GM12878 (cell line): Measurements from ENCODE around the gene GLB1L2. TPM values are rescaled to one million over a fixed set of nuclear protein-coding genes. Genes with fewer than 3 reads are reported as not detected.

Experiments used
- ATAC-seq: fragments of 200-7000 bp; cut with Tn5 transposase; 3 replicates; pipeline ENCODE4 v1.9.1; 2020; ENCODE audit warnings: mild to moderate bottlenecking, moderate library complexity
- BruUV-seq: library from RNA; stranded (reverse); fragments of 400-500 nt; replicated peaks from 2 replicates; lab custom pipeline; 2021; lab: Mats Ljungman, UMichigan
- CTCF ChIA-PET: fragments of 300-600 bp; sonication (Branson Sonifier 250); formaldehyde crosslinking; extraction: SDS; loops from one replicate; lab custom pipeline; 2021; ENCODE audit warnings: inconsistent platforms; lab: Yijun Ruan, JAX
- POLR2A ChIA-PET: fragments of 350-600 bp; formaldehyde crosslinking; extraction: SDS; loops from one replicate; lab custom pipeline; 2021; ENCODE audit warnings: inconsistent platforms; lab: Charles Lee
- RAD21 ChIA-PET: fragments of 300-600 bp; sonication (Branson Sonifier 250); formaldehyde crosslinking; loops from one replicate; lab custom pipeline; 2023; ENCODE audit warnings: antibody characterized with exemption; ENCODE audit not compliant: unreplicated experiment; lab: Charles Lee
- SMC1A ChIA-PET: fragments of 300-600 bp; sonication (Branson Sonifier 250); formaldehyde crosslinking; loops from one replicate; lab custom pipeline; 2023; ENCODE audit not compliant: unreplicated experiment, uncharacterized antibody; lab: Charles Lee
- DNase-seq: peaks from one replicate; pipeline ENCODE4 v3.0.0-alpha.2; 2011; ENCODE audit warnings: low read depth, low spot score
- FAIRE-seq: peaks from 3 replicates; lab custom pipeline; 2011; peaks lifted over from hg19 to GRCh38; lab: Jason Lieb, UNC
- H2AFZ ChIP-seq: 2 replicates; pipeline ENCODE4 v1.6.0; 2011; ENCODE audit warnings: low read depth, low read length, control low read depth; ENCODE audit not compliant: control insufficient read depth
- H3K27ac ChIP-seq: 2 replicates; pipeline ENCODE4 v1.5.1; 2011; ENCODE audit warnings: control low read depth; ENCODE audit not compliant: control insufficient read depth, insufficient read depth
- H3K27me3 ChIP-seq, 2 experiments: replicated peaks in 1 of 2; 2 replicates each; pipeline versions ENCODE4 v1.6.0 to v1.6.1; 2011; ENCODE audit warnings: low read length in 1 of 2; ENCODE audit not compliant: control insufficient read depth in 2 of 2, insufficient read depth in 2 of 2
- H3K36me3 ChIP-seq, 2 experiments: 2 replicates each; pipeline ENCODE4 v1.5.1; 2011; ENCODE audit warnings: low read length in 1 of 2; ENCODE audit not compliant: control insufficient read depth in 2 of 2, insufficient read depth in 2 of 2
- H3K4me1 ChIP-seq: 2 replicates; pipeline ENCODE4 v1.6.1; 2011; ENCODE audit warnings: mild to moderate bottlenecking, low read length, moderate library complexity, mixed read lengths; ENCODE audit not compliant: control insufficient read depth, insufficient read depth
- H3K4me2 ChIP-seq: 2 replicates; pipeline ENCODE4 v1.6.0; 2011; ENCODE audit warnings: control low read depth; ENCODE audit not compliant: control insufficient read depth, insufficient read depth
- H3K4me3 ChIP-seq: fragments of 200-600 bp; sonication (generic); 2 replicates; pipeline ENCODE4 v1.5.1; 2016
- H3K79me2 ChIP-seq: 2 replicates; pipeline ENCODE4 v1.6.0; 2011; ENCODE audit warnings: low read length; ENCODE audit not compliant: control insufficient read depth, insufficient read depth
- H3K9ac ChIP-seq: 2 replicates; pipeline ENCODE4 v1.8.0; 2011; ENCODE audit warnings: low read length, control low read depth, mixed read lengths; ENCODE audit not compliant: control insufficient read depth, insufficient read depth
- H3K9me3 ChIP-seq: replicated peaks from 3 replicates; pipeline ENCODE4 v1.5.1; 2011; ENCODE audit warnings: mild to moderate bottlenecking, low read length; ENCODE audit not compliant: control insufficient read depth, insufficient read depth
- H4K20me1 ChIP-seq: 2 replicates; pipeline ENCODE4 v1.6.0; 2011; ENCODE audit not compliant: control insufficient read depth, insufficient read depth
- ASH2L ChIP-seq: fragments of 300-600, 200-600 bp; sonication (generic); IDR thresholded peaks from 2 replicates; pipeline ENCODE4 v1.6.1; 2017; ENCODE audit warnings: low read depth, mild to moderate bottlenecking, borderline replicate concordance
- BHLHE40 ChIP-seq, 2 experiments: fragments of 450-650 bp in 1 of 2; IDR thresholded peaks; 2 replicates each; pipeline ENCODE4 v1.6.1; 2011 to 2017; ENCODE audit warnings: low read depth in 2 of 2, borderline replicate concordance in 1 of 2, improper control_type of control experiment in 1 of 2, low read length in 1 of 2, mild to moderate bottlenecking in 1 of 2
- EP300 ChIP-seq, 2 experiments: fragments of 150-350 bp in 1 of 2; IDR thresholded peaks; 2 replicates each; pipeline ENCODE4 v1.6.1; 2011 to 2012; ENCODE audit warnings: low read depth in 2 of 2, low read length in 2 of 2, borderline replicate concordance in 1 of 2, improper control_type of control experiment in 1 of 2, inconsistent platforms in 1 of 2; ENCODE audit not compliant: control insufficient read depth in 1 of 2
- KDM1A ChIP-seq: fragments of 200-600 bp; sonication (generic); IDR thresholded peaks from 2 replicates; pipeline ENCODE4 v1.6.1; 2016; ENCODE audit warnings: borderline replicate concordance
- MTA2 ChIP-seq: fragments of 450-650 bp; IDR thresholded peaks from 2 replicates; pipeline ENCODE4 v1.6.1; 2016; ENCODE audit warnings: low read depth, mild to moderate bottlenecking, moderate library complexity
- PAX8 ChIP-seq: fragments of 450-650 bp; IDR thresholded peaks from 2 replicates; pipeline ENCODE4 v1.6.1; 2017; ENCODE audit warnings: mild to moderate bottlenecking, moderate library complexity
- RAD51 ChIP-seq: fragments of 450-650 bp; IDR thresholded peaks from 2 replicates; pipeline ENCODE4 v1.6.1; 2016; ENCODE audit warnings: moderate library complexity, mild to moderate bottlenecking, inconsistent platforms
- TBL1XR1 ChIP-seq: IDR thresholded peaks from 2 replicates; pipeline ENCODE4 v1.6.1; 2012; ENCODE audit warnings: low read depth, low read length, improper control_type of control experiment
- WRNIP1 ChIP-seq: IDR thresholded peaks from 2 replicates; pipeline ENCODE4 v1.6.1; 2011; ENCODE audit warnings: low read depth, low read length, improper control_type of control experiment, borderline replicate concordance
- ZNF384 ChIP-seq: IDR thresholded peaks from 2 replicates; pipeline ENCODE4 v1.6.1; 2012; ENCODE audit warnings: low read depth, mild to moderate bottlenecking, low read length, improper control_type of control experiment, borderline replicate concordance
- WGBS: methylation state at CpG from one replicate; pipeline ENCODE4 v1.1.6; 2016; ENCODE audit warnings: low lambda C conversion rate; ENCODE audit not compliant: insufficient replicate concordance, insufficient coverage; ENCODE audit errors: missing lambda C conversion rate; 5-methylcytosine and 5-hydroxymethylcytosine counted together
- in situ Hi-C: fragments of 300-500 bp; cut with MboI; formaldehyde crosslinking; loops from 9 replicates; pipeline ENCODE4 v1.14.3; 2018; ENCODE audit warnings: mixed read lengths
- intact Hi-C: fragments of 100-400 bp; cut with micrococcal nuclease; formaldehyde crosslinking; loops from one replicate; pipeline ENCODE4 v1.14.2; 2022; ENCODE audit not compliant: unreplicated experiment
- polyA plus RNA-seq, 11 experiments: library from polyadenylated mRNA; depleted of rRNA in 4 of 11; unstranded in 6 of 11; stranded (reverse) in 5 of 11; fragments of >200 nt; fragmentation: Nextera tagmentation in 4 of 11; fragmentation: Illumina TruSeq in 1 of 11; extraction: Ambion mirVana in 4 of 11; extraction: Trizol in 1 of 11; gene quantifications; 1 replicate in 1 of 11; 2 replicates in 10 of 11; pipeline versions ENCODE4 v1.2.1 to v1.2.3, GENCODE V29; 2011 to 2016; ENCODE audit warnings: inconsistent platforms in 2 of 11, missing spikeins in 2 of 11, low read depth in 1 of 11
- total RNA-seq, 4 experiments: library from RNA; depleted of rRNA in 3 of 4; stranded (reverse); fragments of >200 nt in 3 of 4; fragmentation: Illumina TruSeq in 1 of 4; extraction: Trizol in 1 of 4; gene quantifications; 2 replicates each; pipeline versions ENCODE4 v1.2.1 to v1.2.3, GENCODE V29; 2013 to 2021
- TF ChIP-seq, protein P1 (sequence below): fragments of 450-650 bp; formaldehyde crosslinking; IDR thresholded peaks from 2 replicates; pipeline ENCODE4 v1.4.0; 2020; ENCODE audit warnings: mild to moderate bottlenecking, moderate library complexity
- TF ChIP-seq, protein P2 (sequence below): fragments of 450-650 bp; IDR thresholded peaks from 2 replicates; pipeline ENCODE4 v1.6.1; 2018; ENCODE audit warnings: borderline replicate concordance, mild to moderate bottlenecking; ENCODE audit not compliant: partially characterized antibody
- TF ChIP-seq, protein P3 (sequence below): IDR thresholded peaks from 2 replicates; pipeline ENCODE4 v1.6.1; 2012; ENCODE audit warnings: low read depth, low read length, improper control_type of control experiment

The GLB1L2 gene
- total and polyA plus RNA-seq, 10 of the 15 experiments (the other 5 are each of a cell fraction or from before 2014, with no cell fraction given), result 0.04 to 0.85 (median 0.49) TPM

DNA sequence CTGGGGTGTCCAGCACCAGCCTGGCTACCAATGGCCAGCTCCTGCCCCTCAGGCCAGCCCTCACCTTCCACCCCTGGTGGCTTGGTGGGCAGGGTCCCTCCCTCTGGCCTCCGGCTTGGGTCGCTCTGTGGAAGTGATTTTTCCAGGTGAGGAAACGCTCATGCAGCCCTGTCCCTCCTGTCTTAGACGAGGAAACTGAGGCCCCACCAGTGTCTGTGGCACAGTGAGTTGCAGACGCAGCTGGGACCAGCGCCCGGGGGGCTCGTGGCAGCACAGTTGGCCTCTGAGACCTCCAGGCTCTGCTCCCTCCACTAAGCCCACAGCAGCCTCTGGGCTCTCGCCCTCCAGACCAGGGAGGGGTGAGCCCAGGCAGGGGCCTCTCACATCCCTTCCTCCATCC is 74.1 kb downstream of the GLB1L2 start:
- WGBS, result 22% methylated on average over 9 of the region's 9 CpGs
- Histone ChIP-seq H4K20me1 (no peaks in the 10 kb centered on the region), H3K9me3 (no peaks in the 10 kb centered on the region), H3K4me3 (no peak overlapping the region), H3K27me3 (peaks cover 2 to 3% of the 10 kb centered on the region in 2 experiments; a peak in 2 of 4 replicates), H2AFZ (no peak overlapping the region), H3K79me2 (no peaks in the 10 kb centered on the region), H3K4me2 (no peak overlapping the region), H3K27ac (no peak overlapping the region), H3K4me1 (no peaks in the 10 kb centered on the region), H3K9ac (no peak overlapping the region), H3K36me3 (no peaks in the 10 kb centered on the region)
- no peak for FAIRE-seq
- ChIA-PET RAD21 (no interaction called here), SMC1A (no interaction called here), CTCF (no interaction called here), POLR2A (no interaction called here)
- TF ChIP-seq BHLHE40 (IDR thresholded peaks at IDR 0.05; ENCODE audit: borderline replicate concordance in 1 of 2, low read depth in 2 of 2, low read length in 1 of 2) (no peak), WRNIP1 (no peak), PAX8 (no peak), RAD51 (no peak), KDM1A (no peak), ZNF384 (no peak), TBL1XR1 (no peak), ASH2L (no peak), EP300 (IDR thresholded peaks at IDR 0.05; ENCODE audit: borderline replicate concordance in 1 of 2, control insufficient read depth in 1 of 2, low read depth in 2 of 2, low read length in 2 of 2) (no peak), MTA2 (no peak)
- TF ChIP-seq, protein P1, sequence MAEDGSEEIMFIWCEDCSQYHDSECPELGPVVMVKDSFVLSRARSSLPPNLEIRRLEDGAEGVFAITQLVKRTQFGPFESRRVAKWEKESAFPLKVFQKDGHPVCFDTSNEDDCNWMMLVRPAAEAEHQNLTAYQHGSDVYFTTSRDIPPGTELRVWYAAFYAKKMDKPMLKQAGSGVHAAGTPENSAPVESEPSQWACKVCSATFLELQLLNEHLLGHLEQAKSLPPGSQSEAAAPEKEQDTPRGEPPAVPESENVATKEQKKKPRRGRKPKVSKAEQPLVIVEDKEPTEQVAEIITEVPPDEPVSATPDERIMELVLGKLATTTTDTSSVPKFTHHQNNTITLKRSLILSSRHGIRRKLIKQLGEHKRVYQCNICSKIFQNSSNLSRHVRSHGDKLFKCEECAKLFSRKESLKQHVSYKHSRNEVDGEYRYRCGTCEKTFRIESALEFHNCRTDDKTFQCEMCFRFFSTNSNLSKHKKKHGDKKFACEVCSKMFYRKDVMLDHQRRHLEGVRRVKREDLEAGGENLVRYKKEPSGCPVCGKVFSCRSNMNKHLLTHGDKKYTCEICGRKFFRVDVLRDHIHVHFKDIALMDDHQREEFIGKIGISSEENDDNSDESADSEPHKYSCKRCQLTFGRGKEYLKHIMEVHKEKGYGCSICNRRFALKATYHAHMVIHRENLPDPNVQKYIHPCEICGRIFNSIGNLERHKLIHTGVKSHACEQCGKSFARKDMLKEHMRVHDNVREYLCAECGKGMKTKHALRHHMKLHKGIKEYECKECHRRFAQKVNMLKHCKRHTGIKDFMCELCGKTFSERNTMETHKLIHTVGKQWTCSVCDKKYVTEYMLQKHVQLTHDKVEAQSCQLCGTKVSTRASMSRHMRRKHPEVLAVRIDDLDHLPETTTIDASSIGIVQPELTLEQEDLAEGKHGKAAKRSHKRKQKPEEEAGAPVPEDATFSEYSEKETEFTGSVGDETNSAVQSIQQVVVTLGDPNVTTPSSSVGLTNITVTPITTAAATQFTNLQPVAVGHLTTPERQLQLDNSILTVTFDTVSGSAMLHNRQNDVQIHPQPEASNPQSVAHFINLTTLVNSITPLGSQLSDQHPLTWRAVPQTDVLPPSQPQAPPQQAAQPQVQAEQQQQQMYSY (CRISPR knock-in tag), result no peak
- TF ChIP-seq, protein P2, sequence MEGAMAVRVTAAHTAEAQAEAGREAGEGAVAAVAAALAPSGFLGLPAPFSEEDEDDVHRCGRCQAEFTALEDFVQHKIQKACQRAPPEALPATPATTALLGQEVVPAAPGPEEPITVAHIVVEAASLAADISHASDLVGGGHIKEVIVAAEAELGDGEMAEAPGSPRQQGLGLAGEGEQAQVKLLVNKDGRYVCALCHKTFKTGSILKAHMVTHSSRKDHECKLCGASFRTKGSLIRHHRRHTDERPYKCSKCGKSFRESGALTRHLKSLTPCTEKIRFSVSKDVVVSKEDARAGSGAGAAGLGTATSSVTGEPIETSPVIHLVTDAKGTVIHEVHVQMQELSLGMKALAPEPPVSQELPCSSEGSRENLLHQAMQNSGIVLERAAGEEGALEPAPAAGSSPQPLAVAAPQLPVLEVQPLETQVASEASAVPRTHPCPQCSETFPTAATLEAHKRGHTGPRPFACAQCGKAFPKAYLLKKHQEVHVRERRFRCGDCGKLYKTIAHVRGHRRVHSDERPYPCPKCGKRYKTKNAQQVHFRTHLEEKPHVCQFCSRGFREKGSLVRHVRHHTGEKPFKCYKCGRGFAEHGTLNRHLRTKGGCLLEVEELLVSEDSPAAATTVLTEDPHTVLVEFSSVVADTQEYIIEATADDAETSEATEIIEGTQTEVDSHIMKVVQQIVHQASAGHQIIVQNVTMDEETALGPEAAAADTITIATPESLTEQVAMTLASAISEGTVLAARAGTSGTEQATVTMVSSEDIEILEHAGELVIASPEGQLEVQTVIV, result no peak
- TF ChIP-seq, protein P3, sequence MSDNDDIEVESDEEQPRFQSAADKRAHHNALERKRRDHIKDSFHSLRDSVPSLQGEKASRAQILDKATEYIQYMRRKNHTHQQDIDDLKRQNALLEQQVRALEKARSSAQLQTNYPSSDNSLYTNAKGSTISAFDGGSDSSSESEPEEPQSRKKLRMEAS, result no peak
- intact Hi-C loops, result no loop called here
- no peak for DNase-seq
- no peak for ATAC-seq
- BruUV-seq, result no TSS peak
- in situ Hi-C loops, result no loop called here
